ENCODE measurements around the gene NUP153. TPM values are rescaled to one million over a fixed set of nuclear protein-coding genes. Genes with fewer than 3 reads are reported as not detected.
A peak's percentile ranks its signal among the peaks of the same experiment; 100 is the strongest.

The NUP153 gene
- total RNA-seq, 1 experiment from 2014 or later, result 104 TPM

GRCh38 chr6:17703256-17703694 is 3.5 kb downstream of the NUP153 start:
- no peaks in the 10 kb centered on the region for H3K9me3 ChIP-seq (ENCODE audit: low read depth, low read length, poor library complexity, severe bottlenecking)
- ChIA-PET POLR2A (ENCODE audit: low non-redundant PET) (no interaction called here), CTCF (no interaction called here)
- H3K4me3 ChIP-seq (ENCODE audit: low read depth, low read length, poor library complexity, severe bottlenecking), result no peak overlapping the region
- TF ChIP-seq EZH2 (IDR thresholded peaks at IDR 0.05; ENCODE audit: borderline replicate concordance, low read depth, low read length, poor library complexity, severe bottlenecking) (no peak), CTCF (conservative IDR thresholded peaks at IDR 0.05; ENCODE audit: low read depth, low read length) (no peak)
- H3K27me3 ChIP-seq (replicated peaks; ENCODE audit: insufficient read depth, low read depth, low read length, poor library complexity), result no peaks in the 10 kb centered on the region
- no peaks in the 10 kb centered on the region for H3K36me3 ChIP-seq (ENCODE audit: insufficient read depth, low read length, poor library complexity, severe bottlenecking)
- DNase-seq (ENCODE audit: low spot score), result peak; percentile 56
- intact Hi-C loops (cut with micrococcal nuclease; ENCODE audit: unreplicated experiment), result no loop called here
- peak overlapping the region; percentile 31 for H3K27ac ChIP-seq (ENCODE audit: low read depth, low read length, poor library complexity, severe bottlenecking)
- H3K4me1 ChIP-seq (ENCODE audit: insufficient read depth, low read length, poor library complexity, severe bottlenecking), result peaks cover 21% of the 10 kb centered on the region
- BruUV-seq (replicated peaks), result no TSS peak

- H3K4me3 ChIP-seq (ENCODE audit: low read depth, low read length, poor library complexity, severe bottlenecking), result no peak overlapping the region
- POLR2A ChIA-PET (ENCODE audit: low non-redundant PET), result interaction anchor here (0.6 kb wide), 1 partner anchor 19 kb away, joined by 3 read pairs; no protein-coding TSS in a partner anchor
- peak overlapping the region; percentile 6 for H3K27ac ChIP-seq (ENCODE audit: low read depth, low read length, poor library complexity, severe bottlenecking)
- intact Hi-C loops (cut with micrococcal nuclease; ENCODE audit: unreplicated experiment), result no loop called here
- CTCF ChIA-PET, result interaction anchor here (0.5 to 0.7 kb wide), 2 partner anchors 88 to 537 kb away, joined by 3 to 4 read pairs; no protein-coding TSS in a partner anchor
- TF ChIP-seq EZH2 (IDR thresholded peaks at IDR 0.05; ENCODE audit: borderline replicate concordance, low read depth, low read length, poor library complexity, severe bottlenecking) (no peak), CTCF (conservative IDR thresholded peaks at IDR 0.05; ENCODE audit: low read depth, low read length) (no peak)
- peaks cover 14% of the 10 kb centered on the region for H3K4me1 ChIP-seq (ENCODE audit: insufficient read depth, low read length, poor library complexity, severe bottlenecking)
- BruUV-seq (replicated peaks), result no TSS peak
- no peaks in the 10 kb centered on the region for H3K27me3 ChIP-seq (replicated peaks; ENCODE audit: insufficient read depth, low read depth, low read length, poor library complexity)
- no peak for DNase-seq (ENCODE audit: low spot score)
- no peaks in the 10 kb centered on the region for H3K9me3 ChIP-seq (ENCODE audit: low read depth, low read length, poor library complexity, severe bottlenecking)
- H3K36me3 ChIP-seq (ENCODE audit: insufficient read depth, low read length, poor library complexity, severe bottlenecking), result no peaks in the 10 kb centered on the region
Measured at GRCh38 chr6:17700421-17701416, 6.0 kb downstream of the NUP153 start.

GRCh38 chr6:17691925-17692538 is 14.7 kb downstream of the NUP153 start:
- no peak for DNase-seq (ENCODE audit: low spot score)
- CTCF ChIA-PET, result no interaction called here
- no peaks in the 10 kb centered on the region for H3K27me3 ChIP-seq (replicated peaks; ENCODE audit: insufficient read depth, low read depth, low read length, poor library complexity)
- BruUV-seq (replicated peaks), result no TSS peak
- H3K27ac ChIP-seq (ENCODE audit: low read depth, low read length, poor library complexity, severe bottlenecking), result peak overlapping the region; percentile 45
- H3K36me3 ChIP-seq (ENCODE audit: insufficient read depth, low read length, poor library complexity, severe bottlenecking), result peaks cover 15% of the 10 kb centered on the region
- TF ChIP-seq EZH2 (IDR thresholded peaks at IDR 0.05; ENCODE audit: borderline replicate concordance, low read depth, low read length, poor library complexity, severe bottlenecking), result no peak
- TF ChIP-seq CTCF (conservative IDR thresholded peaks at IDR 0.05; ENCODE audit: low read depth, low read length), result no peak
- no peaks in the 10 kb centered on the region for H3K9me3 ChIP-seq (ENCODE audit: low read depth, low read length, poor library complexity, severe bottlenecking)
- intact Hi-C loops (cut with micrococcal nuclease; ENCODE audit: unreplicated experiment), result no loop called here
- H3K4me1 ChIP-seq (ENCODE audit: insufficient read depth, low read length, poor library complexity, severe bottlenecking), result peaks cover 8% of the 10 kb centered on the region
- POLR2A ChIA-PET (ENCODE audit: low non-redundant PET), result interaction anchor here (0.7 kb wide), 1 partner anchor 57 kb away, joined by 3 read pairs; no protein-coding TSS in a partner anchor
- H3K4me3 ChIP-seq (ENCODE audit: low read depth, low read length, poor library complexity, severe bottlenecking), result no peak overlapping the region

All from A673 (cell line).